GM12865 (cell line): ENCODE results near the gene NETO1.

Experiments used
- DNase-seq: peaks from one replicate; pipeline ENCODE4 v3.0.0; 2010; ENCODE audit warnings: low read depth
- H3K4me3 ChIP-seq: 2 replicates; pipeline ENCODE4 v1.5.1; 2011; ENCODE audit warnings: mild to moderate bottlenecking, low read depth, low read length, control low read depth
- CTCF ChIP-seq: IDR thresholded peaks from 2 replicates; pipeline ENCODE4 v1.5.1; 2011; ENCODE audit warnings: low read length, control low read depth, low read depth, inconsistent platforms; ENCODE audit not compliant: insufficient read depth; ENCODE audit errors: missing control alignments

The NETO1 gene

GRCh38 chr18:72704202-72704601 is 163.6 kb downstream of the NETO1 start:
- no peak for TF ChIP-seq CTCF

DNA sequence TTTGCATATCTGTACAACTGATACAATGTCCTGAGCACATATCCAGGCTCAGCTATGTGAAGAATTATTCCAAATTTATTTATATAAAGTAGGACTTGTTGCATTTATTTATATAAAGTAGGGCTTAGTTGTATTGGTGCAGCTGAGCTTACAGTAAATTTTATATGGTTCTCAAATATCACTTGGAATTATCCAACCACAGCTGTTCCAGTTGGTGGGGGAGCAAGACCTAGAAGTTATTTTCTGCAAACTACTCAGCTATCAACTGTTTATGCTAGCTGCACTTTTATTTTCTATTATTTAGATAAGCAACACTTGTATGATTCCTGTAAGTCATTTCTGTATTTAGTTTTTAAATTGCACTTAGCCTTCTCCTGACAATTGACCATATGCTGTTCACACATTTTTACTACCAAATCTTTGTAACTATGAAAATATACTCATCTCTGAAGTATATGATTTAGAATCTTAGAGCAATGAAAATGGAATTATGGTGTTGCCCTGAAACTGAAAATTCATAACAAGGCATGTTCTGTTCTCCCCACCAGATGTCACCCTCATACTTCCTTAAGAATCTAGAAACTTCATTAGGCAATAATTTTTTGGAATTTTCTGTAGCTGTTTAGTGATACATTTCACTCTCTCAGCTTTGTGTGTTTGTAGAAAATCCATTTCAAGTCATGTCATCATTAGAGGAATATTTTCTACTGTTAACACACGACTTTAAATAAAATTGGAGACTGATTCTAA is 166.7 kb downstream of the NETO1 start:
- DNase-seq = peak; percentile 25
- H3K4me3 ChIP-seq = no peak overlapping the region
- peak; percentile 21 for TF ChIP-seq CTCF

More at GRCh38 chr18:72704202-72704601, 163.6 kb downstream of the NETO1 start:
- H3K4me3 ChIP-seq = no peak overlapping the region
- DNase-seq = no peak

GRCh38 chr18:72697706-72698105 is 170.1 kb downstream of the NETO1 start:
- H3K4me3 ChIP-seq = no peak overlapping the region
- no peak for TF ChIP-seq CTCF
- no peak for DNase-seq

DNA sequence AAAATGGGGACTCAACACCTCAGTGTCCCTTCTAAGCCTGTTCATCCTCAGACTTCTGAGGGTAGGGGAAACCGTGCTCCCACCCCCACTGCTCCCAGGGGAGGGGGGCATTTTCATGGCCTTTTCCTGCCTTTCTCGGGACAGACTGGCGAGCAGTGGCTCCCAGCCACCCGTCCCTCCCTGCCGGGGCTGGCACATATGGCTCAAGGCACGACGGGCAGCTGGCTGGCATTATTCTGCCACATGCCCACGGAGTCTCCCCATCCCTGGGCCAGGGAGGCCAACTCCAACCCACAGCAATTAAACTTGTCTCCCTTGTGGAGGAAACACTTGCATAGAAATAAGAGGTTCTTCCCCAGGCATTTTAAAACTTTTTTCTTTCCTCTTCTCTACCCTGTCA is 175.2 kb downstream of the NETO1 start:
- DNase-seq = no peak
- no peak for TF ChIP-seq CTCF
- no peak overlapping the region for H3K4me3 ChIP-seq
